Panc1 (cell line): ENCODE data around the gene ZNF346.

Source experiments
- POLR2AphosphoS5 ChIP-seq: IDR thresholded peaks from 2 replicates; pipeline ENCODE4 v1.6.1; 2012; ENCODE audit warnings: mild to moderate bottlenecking, low read depth, low read length, moderate library complexity
- SIN3A ChIP-seq: IDR thresholded peaks from 2 replicates; pipeline ENCODE4 v1.6.1; 2012; ENCODE audit warnings: low read depth, mild to moderate bottlenecking, low read length, moderate library complexity, borderline replicate concordance; ENCODE audit not compliant: insufficient read depth
- TCF7L2 ChIP-seq: IDR thresholded peaks from 2 replicates; pipeline ENCODE4 v1.6.1; 2011; ENCODE audit warnings: mild to moderate bottlenecking, low read depth, low read length, inconsistent platforms
- TF ChIP-seq, protein P1 (sequence below): fragments of 450-650 bp; IDR thresholded peaks from 2 replicates; pipeline ENCODE4 v1.5.1; 2017; ENCODE audit warnings: mild to moderate bottlenecking
- TF ChIP-seq, protein P2 (sequence below), 2 experiments: IDR thresholded peaks; 2 replicates each; pipeline ENCODE4 v1.6.1; 2011 to 2012; ENCODE audit warnings: low read depth in 2 of 2, control low read depth in 1 of 2, low read length in 1 of 2, mild to moderate bottlenecking in 1 of 2, moderate library complexity in 1 of 2; ENCODE audit not compliant: insufficient read depth in 1 of 2

- TF ChIP-seq, protein P1, sequence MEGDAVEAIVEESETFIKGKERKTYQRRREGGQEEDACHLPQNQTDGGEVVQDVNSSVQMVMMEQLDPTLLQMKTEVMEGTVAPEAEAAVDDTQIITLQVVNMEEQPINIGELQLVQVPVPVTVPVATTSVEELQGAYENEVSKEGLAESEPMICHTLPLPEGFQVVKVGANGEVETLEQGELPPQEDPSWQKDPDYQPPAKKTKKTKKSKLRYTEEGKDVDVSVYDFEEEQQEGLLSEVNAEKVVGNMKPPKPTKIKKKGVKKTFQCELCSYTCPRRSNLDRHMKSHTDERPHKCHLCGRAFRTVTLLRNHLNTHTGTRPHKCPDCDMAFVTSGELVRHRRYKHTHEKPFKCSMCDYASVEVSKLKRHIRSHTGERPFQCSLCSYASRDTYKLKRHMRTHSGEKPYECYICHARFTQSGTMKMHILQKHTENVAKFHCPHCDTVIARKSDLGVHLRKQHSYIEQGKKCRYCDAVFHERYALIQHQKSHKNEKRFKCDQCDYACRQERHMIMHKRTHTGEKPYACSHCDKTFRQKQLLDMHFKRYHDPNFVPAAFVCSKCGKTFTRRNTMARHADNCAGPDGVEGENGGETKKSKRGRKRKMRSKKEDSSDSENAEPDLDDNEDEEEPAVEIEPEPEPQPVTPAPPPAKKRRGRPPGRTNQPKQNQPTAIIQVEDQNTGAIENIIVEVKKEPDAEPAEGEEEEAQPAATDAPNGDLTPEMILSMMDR, result no peak
- TF ChIP-seq, protein P2, sequence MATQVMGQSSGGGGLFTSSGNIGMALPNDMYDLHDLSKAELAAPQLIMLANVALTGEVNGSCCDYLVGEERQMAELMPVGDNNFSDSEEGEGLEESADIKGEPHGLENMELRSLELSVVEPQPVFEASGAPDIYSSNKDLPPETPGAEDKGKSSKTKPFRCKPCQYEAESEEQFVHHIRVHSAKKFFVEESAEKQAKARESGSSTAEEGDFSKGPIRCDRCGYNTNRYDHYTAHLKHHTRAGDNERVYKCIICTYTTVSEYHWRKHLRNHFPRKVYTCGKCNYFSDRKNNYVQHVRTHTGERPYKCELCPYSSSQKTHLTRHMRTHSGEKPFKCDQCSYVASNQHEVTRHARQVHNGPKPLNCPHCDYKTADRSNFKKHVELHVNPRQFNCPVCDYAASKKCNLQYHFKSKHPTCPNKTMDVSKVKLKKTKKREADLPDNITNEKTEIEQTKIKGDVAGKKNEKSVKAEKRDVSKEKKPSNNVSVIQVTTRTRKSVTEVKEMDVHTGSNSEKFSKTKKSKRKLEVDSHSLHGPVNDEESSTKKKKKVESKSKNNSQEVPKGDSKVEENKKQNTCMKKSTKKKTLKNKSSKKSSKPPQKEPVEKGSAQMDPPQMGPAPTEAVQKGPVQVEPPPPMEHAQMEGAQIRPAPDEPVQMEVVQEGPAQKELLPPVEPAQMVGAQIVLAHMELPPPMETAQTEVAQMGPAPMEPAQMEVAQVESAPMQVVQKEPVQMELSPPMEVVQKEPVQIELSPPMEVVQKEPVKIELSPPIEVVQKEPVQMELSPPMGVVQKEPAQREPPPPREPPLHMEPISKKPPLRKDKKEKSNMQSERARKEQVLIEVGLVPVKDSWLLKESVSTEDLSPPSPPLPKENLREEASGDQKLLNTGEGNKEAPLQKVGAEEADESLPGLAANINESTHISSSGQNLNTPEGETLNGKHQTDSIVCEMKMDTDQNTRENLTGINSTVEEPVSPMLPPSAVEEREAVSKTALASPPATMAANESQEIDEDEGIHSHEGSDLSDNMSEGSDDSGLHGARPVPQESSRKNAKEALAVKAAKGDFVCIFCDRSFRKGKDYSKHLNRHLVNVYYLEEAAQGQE (IDR thresholded peaks at IDR 0.05; ENCODE audit: insufficient read depth in 1 of 2, low read depth in 2 of 2, low read length in 1 of 2), result no peak
- TF ChIP-seq POLR2AphosphoS5 (no peak), TCF7L2 (no peak), SIN3A (no peak)
Measured at GRCh38 chr5:177112589-177113220, 90.2 kb downstream of the ZNF346 start.
